GM10248 (cell line): ENCODE measurements around the gene SEC24A.
"Not testable (repeated sequence)": the region's sequence is repeated elsewhere in the genome, so short reads cannot be mapped to it uniquely, and the experiment has no call there.

Experiments
- CTCF ChIA-PET: fragments of 300-600 bp; sonication (Branson Sonifier 250); formaldehyde crosslinking; extraction: SDS; loops from one replicate; lab custom pipeline; 2021; ENCODE audit warnings: antibody characterized with exemption; lab: Yijun Ruan, JAX
- POLR2A ChIA-PET: fragments of 350-650 bp; sonication (Branson Sonifier 250); formaldehyde crosslinking; extraction: SDS; loops from one replicate; lab custom pipeline; 2020; ENCODE audit warnings: antibody characterized with exemption; lab: Yijun Ruan, JAX
- DNase-seq: peaks from one replicate; pipeline ENCODE4 v3.0.0; 2012; ENCODE audit errors: extremely low spot score
- TF ChIP-seq, protein P1 (sequence below): IDR thresholded peaks from 2 replicates; pipeline ENCODE4 v1.5.1; 2012; ENCODE audit warnings: mild to moderate bottlenecking, low read depth; ENCODE audit errors: extremely low read depth, missing control alignments, control extremely low read depth

The SEC24A gene

DNA sequence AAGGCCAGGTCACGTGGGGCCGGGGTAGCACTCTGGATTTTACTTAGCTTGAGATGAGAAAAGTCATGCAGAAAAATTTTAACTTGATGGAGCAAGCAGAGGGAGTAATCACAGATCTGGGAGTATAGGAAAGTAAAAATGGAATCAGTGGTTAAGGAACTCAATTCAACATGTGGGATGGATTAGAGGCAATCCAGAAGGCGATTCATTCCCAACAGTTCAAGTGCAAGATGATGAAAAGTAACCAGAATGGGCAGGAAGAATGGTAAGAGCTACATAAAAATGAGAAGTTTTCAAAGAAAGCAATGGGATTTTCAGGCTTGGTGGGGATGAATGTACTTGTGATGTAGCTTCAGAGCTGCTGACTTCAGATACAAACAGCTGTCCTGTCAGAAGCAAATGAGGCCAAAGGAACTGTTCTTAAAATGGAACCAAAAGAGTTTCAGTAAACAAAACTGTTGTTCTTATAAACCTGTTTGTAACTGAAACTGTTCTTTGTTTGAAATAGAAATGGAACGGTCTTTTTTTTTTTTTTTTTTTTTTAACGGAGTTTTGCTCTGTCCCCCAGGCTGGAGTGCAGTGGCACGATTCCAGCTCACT lies 5.6 kb upstream of the SEC24A start:
- ChIA-PET CTCF (interaction anchor here (0.7 to 2.1 kb wide), 6 partner anchors 14 to 56 kb away, joined by 3 to 5 read pairs (median 3); no protein-coding TSS in a partner anchor), POLR2A (interaction anchor here (0.7 kb wide), 2 partner anchors 336 to 1633 kb away, joined by 3 to 5 read pairs; no protein-coding TSS in a partner anchor)
- TF ChIP-seq, protein P1, sequence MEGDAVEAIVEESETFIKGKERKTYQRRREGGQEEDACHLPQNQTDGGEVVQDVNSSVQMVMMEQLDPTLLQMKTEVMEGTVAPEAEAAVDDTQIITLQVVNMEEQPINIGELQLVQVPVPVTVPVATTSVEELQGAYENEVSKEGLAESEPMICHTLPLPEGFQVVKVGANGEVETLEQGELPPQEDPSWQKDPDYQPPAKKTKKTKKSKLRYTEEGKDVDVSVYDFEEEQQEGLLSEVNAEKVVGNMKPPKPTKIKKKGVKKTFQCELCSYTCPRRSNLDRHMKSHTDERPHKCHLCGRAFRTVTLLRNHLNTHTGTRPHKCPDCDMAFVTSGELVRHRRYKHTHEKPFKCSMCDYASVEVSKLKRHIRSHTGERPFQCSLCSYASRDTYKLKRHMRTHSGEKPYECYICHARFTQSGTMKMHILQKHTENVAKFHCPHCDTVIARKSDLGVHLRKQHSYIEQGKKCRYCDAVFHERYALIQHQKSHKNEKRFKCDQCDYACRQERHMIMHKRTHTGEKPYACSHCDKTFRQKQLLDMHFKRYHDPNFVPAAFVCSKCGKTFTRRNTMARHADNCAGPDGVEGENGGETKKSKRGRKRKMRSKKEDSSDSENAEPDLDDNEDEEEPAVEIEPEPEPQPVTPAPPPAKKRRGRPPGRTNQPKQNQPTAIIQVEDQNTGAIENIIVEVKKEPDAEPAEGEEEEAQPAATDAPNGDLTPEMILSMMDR = no peak
- DNase-seq = peak; percentile 43

DNA sequence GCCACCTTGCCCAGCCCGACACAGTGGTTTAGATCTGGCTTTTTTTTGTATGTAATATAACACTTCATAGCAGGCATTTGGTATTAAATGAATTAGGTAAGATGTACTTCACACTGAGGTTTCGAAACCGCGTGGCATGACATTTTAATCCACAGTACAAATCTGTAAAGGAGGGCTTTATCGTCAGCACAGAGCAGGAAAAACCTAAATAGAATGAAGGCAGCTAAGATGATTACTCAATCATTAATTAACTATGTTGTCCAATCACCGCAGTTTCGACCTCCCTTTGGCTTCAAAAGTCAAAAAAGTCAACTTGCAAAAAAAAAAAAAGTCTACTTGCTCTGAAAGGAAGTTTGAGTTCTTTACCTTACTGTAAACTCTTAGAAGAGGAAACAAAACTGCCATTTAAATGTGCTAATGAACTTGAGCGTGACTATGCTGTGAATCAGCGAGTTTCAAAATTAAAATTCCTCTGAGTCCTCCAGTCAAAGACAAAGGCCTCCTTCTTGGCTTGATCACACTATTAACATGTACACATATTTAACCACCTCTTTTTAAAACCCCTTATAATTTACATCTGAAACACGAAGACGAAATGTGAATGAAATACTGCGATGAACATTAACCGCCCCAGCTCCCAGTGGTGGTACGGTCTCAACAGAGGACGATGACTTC lies 698 bp upstream of the SEC24A start:
- ChIA-PET CTCF (interaction anchor here (1.1 to 1.6 kb wide), 3 partner anchors 13 to 70 kb away, joined by 3 to 4 read pairs (median 3); no protein-coding TSS in a partner anchor), POLR2A (interaction anchor here (0.9 to 1.2 kb wide), 3 partner anchors 7 to 110 kb away, joined by 3 to 5 read pairs (median 5); partner anchors contain the start of gene DDX46)
- peak; percentile 61 for DNase-seq
- TF ChIP-seq, protein P1 = no peak

DNA sequence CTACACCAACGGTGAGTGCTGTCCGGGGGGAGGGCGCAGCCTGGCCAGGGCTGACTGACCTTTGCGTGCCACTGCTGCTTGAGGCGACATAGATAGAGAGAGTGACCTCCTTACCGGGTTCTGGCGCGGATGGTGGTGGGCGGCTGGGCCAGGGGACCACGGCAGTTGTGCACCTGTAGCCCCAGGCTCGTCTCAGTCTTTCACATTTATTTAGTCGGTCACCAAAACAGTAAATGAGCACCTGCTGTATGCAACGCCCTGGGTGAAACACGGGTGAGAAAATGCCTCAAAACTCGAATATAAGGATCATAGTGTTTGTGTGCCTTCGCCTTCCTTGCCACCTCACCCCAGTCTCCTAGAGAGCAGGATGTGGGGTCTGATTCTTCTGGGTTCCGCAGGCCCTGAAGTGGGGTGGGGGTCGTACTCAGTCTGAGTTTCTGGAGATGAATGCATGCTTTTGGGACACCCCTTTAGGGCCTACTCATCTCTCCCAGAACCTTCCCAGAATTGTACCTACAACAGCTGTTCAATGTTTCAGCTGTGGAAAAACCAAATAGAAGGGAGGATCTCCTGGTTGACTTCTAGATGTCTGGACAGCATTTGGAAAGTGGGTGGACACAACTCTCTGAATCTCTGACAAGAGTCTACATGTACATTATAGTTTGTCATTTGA lies 714 bp downstream of the SEC24A start:
- TF ChIP-seq, protein P1 = no peak
- DNase-seq = no peak
- POLR2A ChIA-PET = interaction anchor here (0.6 to 1.1 kb wide), 2 partner anchors 9 to 285 kb away, joined by 5 read pairs; no protein-coding TSS in a partner anchor
- CTCF ChIA-PET = interaction anchor here (1.1 to 1.3 kb wide), 2 partner anchors 14 to 62 kb away, joined by 3 to 4 read pairs; no protein-coding TSS in a partner anchor

DNA sequence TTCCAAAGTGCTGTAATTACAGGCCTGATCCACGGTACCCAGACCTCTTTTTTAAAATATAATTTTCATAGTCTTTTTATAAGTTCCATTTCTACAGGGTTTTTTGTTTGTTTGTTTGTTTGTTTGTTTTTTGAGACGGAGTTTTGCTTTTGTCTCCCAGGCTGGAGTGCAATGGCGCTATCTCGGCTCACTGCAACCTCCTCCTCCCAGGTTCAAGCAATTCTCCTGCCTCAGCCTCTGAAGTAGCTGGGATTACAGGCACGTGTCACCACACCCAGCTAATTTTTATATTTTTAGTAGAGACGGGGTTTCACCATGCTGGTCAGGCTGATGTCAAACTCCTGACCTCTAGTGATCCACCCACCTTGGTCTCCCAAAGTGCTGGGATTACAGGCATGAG lies 2.1 kb downstream of the SEC24A start:
- DNase-seq, CTCF ChIA-PET: not testable (repeated sequence)
- POLR2A ChIA-PET = interaction anchor here (0.6 kb wide), 1 partner anchor 464 kb away, joined by 5 read pairs; no protein-coding TSS in a partner anchor

DNA sequence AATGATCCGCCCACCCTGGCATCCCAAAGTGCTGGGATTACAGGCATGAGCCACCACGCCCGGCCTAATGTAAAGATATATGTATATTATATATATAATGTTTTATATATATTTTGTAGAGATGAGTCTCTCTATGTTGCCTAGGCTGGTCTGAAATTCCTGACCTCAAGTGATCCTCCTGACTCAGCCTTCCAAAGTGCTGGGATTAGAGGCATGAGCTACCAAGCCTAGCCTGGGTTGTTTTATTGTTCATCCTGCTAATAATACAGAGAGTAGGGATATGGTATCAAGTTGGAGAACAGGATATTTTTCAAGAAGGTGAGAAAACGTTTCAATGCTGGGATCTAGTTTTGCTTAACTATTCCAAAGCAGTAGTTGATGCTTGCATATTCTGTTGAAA lies 2.9 kb downstream of the SEC24A start:
- CTCF ChIA-PET = no interaction called here
- DNase-seq = no peak

DNA sequence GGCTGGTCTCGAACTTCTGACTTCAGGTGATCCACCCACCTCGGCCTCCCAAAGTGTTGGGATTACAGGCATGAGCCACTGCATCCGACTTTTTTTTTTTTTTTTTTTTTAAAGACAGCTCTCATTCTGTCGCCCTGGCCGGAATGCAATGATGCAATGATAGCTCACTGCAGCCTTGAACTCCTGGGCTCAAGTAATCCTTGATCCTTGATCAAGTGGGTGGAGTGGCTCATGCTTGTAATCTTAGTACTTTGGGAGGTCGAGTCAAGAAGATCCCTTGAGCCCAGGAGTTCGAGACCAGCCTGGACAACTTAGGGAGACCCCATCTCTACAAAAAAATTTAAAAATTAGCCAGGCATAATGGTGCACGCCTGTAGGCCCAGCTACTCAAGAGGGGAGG lies 8.1 kb downstream of the SEC24A start:
- ChIA-PET POLR2A (interaction anchor here (0.6 to 0.7 kb wide), 2 partner anchors 8 to 36 kb away, joined by 3 to 5 read pairs; partner anchors contain the start of gene SEC24A), CTCF (interaction anchor here (1.2 to 1.5 kb wide), 2 partner anchors 14 to 82 kb away, joined by 3 to 4 read pairs; partner anchors contain the start of gene CAMLG)
- TF ChIP-seq, protein P1 = no peak
- DNase-seq = no peak

More for the DNA sequence above, 2.9 kb downstream of the SEC24A start:
- TF ChIP-seq, protein P1 = no peak
- POLR2A ChIA-PET = interaction anchor here (0.6 to 1.7 kb wide), 5 partner anchors 34 to 465 kb away, joined by 3 to 6 read pairs (median 4); partner anchors contain the start of gene C5orf24
